HCT116 (cell line): Measurements from ENCODE around the gene SLC35F1.

Experiments used
- CTCF ChIP-seq, 3 experiments: fragments of 200-600 bp in 1 of 3; sonication (generic) in 1 of 3; IDR thresholded peaks in 2 of 3; conservative IDR thresholded peaks in 1 of 3; 2 replicates each; pipeline ENCODE4 v1.5.1; 2012 to 2017; ENCODE audit warnings: low read depth in 2 of 3, low read length in 2 of 3, antibody characterized with exemption in 1 of 3, borderline replicate concordance in 1 of 3, control low read depth in 1 of 3, mild to moderate bottlenecking in 1 of 3, mixed read lengths in 1 of 3, mixed run types in 1 of 3, moderate library complexity in 1 of 3; ENCODE audit not compliant: insufficient read depth in 1 of 3
- EGR1 ChIP-seq: IDR thresholded peaks from 2 replicates; pipeline ENCODE4 v1.6.1; 2012; ENCODE audit warnings: low read depth
- EZH2 ChIP-seq: fragments of 200-600 bp; sonication (generic); IDR thresholded peaks from 2 replicates; pipeline ENCODE4 v1.6.1; 2017; ENCODE audit warnings: antibody characterized with exemption, mixed run types
- EZH2phosphoT487 ChIP-seq: fragments of 200-600 bp; IDR thresholded peaks from 2 replicates; pipeline ENCODE4 v1.6.1; 2018; ENCODE audit warnings: antibody characterized with exemption, borderline replicate concordance
- POLR2A ChIP-seq: IDR thresholded peaks from 2 replicates; pipeline ENCODE4 v1.7.0; 2011; ENCODE audit warnings: borderline replicate concordance; ENCODE audit not compliant: insufficient read depth, insufficient read length; ENCODE audit errors: extremely low read depth
- POLR2AphosphoS5 ChIP-seq: IDR thresholded peaks from 2 replicates; pipeline ENCODE4 v1.6.1; 2011; ENCODE audit warnings: mild to moderate bottlenecking, low read depth, low read length, moderate library complexity
- SIN3A ChIP-seq: IDR thresholded peaks from 2 replicates; pipeline ENCODE4 v1.6.1; 2012; ENCODE audit warnings: low read depth
- SP1 ChIP-seq: IDR thresholded peaks from 2 replicates; pipeline ENCODE4 v1.6.1; 2012; ENCODE audit warnings: low read depth
- SRF ChIP-seq: IDR thresholded peaks from 2 replicates; pipeline ENCODE4 v1.6.1; 2012; ENCODE audit warnings: low read depth
- ZFX ChIP-seq: fragments of 450-650 bp; IDR thresholded peaks from 2 replicates; pipeline ENCODE4 v1.6.1; 2017
- ZNF274 ChIP-seq: fragments of 200-500 bp; sonication (Bioruptor generic); IDR thresholded peaks from 2 replicates; pipeline ENCODE4 v1.6.1; 2014; ENCODE audit warnings: mild to moderate bottlenecking, low read depth, low read length, inconsistent platforms
- TF ChIP-seq, protein P1 (sequence below): IDR thresholded peaks from 2 replicates; pipeline ENCODE4 v1.6.1; 2012; ENCODE audit warnings: low read depth
- TF ChIP-seq, protein P2 (sequence below): IDR thresholded peaks from 2 replicates; pipeline ENCODE4 v1.6.1; 2012
- TF ChIP-seq, protein P3 (sequence below): IDR thresholded peaks from 2 replicates; pipeline ENCODE4 v1.6.1; 2012

- TF ChIP-seq EZH2phosphoT487, result no peak
- TF ChIP-seq SRF, result no peak
- no peak for TF ChIP-seq EGR1
- TF ChIP-seq POLR2A, result no peak
- no peak for TF ChIP-seq CTCF (IDR thresholded peaks at IDR 0.05 in 2 of 3, conservative IDR thresholded peaks at IDR 0.05 in 1 of 3; ENCODE audit: borderline replicate concordance in 1 of 3, insufficient read depth in 1 of 3, low read depth in 2 of 3, low read length in 2 of 3)
- TF ChIP-seq POLR2AphosphoS5, result no peak
- TF ChIP-seq EZH2, result no peak
- TF ChIP-seq, protein P1, sequence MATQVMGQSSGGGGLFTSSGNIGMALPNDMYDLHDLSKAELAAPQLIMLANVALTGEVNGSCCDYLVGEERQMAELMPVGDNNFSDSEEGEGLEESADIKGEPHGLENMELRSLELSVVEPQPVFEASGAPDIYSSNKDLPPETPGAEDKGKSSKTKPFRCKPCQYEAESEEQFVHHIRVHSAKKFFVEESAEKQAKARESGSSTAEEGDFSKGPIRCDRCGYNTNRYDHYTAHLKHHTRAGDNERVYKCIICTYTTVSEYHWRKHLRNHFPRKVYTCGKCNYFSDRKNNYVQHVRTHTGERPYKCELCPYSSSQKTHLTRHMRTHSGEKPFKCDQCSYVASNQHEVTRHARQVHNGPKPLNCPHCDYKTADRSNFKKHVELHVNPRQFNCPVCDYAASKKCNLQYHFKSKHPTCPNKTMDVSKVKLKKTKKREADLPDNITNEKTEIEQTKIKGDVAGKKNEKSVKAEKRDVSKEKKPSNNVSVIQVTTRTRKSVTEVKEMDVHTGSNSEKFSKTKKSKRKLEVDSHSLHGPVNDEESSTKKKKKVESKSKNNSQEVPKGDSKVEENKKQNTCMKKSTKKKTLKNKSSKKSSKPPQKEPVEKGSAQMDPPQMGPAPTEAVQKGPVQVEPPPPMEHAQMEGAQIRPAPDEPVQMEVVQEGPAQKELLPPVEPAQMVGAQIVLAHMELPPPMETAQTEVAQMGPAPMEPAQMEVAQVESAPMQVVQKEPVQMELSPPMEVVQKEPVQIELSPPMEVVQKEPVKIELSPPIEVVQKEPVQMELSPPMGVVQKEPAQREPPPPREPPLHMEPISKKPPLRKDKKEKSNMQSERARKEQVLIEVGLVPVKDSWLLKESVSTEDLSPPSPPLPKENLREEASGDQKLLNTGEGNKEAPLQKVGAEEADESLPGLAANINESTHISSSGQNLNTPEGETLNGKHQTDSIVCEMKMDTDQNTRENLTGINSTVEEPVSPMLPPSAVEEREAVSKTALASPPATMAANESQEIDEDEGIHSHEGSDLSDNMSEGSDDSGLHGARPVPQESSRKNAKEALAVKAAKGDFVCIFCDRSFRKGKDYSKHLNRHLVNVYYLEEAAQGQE, result no peak
- TF ChIP-seq SIN3A, result no peak
- no peak for TF ChIP-seq ZFX
- TF ChIP-seq, protein P2, sequence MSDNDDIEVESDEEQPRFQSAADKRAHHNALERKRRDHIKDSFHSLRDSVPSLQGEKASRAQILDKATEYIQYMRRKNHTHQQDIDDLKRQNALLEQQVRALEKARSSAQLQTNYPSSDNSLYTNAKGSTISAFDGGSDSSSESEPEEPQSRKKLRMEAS, result no peak
- TF ChIP-seq ZNF274, result no peak
- TF ChIP-seq, protein P3, sequence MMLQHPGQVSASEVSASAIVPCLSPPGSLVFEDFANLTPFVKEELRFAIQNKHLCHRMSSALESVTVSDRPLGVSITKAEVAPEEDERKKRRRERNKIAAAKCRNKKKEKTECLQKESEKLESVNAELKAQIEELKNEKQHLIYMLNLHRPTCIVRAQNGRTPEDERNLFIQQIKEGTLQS, result no peak
- TF ChIP-seq SP1, result no peak
Measured at GRCh38 chr6:118054082-118054481, 147.0 kb downstream of the SLC35F1 start.
